HG03432 (cell line): Measurements from ENCODE around the gene DIABLO.

Experiments used
- ATAC-seq: cut with Tn5 transposase; IDR thresholded peaks from one replicate; pipeline ENCODE4 v1.9.1; 2021; ENCODE audit warnings: mild to moderate bottlenecking, moderate library complexity; ENCODE audit not compliant: unreplicated experiment

DIABLO gene

GRCh38 chr12:122159882-122160281 is 66.0 kb downstream of the DIABLO start:
- ATAC-seq: no peak

DNA sequence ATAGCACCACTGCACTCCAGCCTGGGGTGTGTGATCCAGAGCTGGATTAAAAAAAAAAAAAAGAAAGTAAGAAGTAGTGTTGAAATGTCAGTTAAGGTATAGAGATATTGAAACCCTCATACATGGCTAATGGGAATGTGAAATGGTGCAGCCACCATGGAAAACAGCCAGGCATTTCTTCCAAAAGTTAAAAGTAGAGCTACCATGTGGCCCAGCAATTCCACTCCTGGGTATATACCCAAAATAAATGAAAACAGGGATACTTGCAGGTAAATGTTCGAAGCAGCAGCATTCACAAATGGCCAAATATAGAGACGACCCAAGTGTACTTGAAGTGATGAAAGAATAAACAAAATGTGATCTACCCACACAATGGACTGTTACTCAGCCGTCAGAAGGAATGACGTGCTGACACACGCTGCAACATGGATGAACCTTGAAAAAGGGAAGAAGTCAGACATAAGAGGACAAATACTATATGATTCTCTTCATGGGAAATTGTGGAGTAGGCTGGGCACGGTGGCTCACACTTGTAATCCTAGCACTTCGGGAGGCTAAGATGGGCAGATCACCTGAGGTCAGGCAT is 67.1 kb downstream of the DIABLO start:
- no peak for ATAC-seq
